CD4-positive, CD25-positive, alpha-beta regulatory T cell (primary cell): ENCODE measurements around the gene SMOC2. TPM values are rescaled to one million over a fixed set of nuclear protein-coding genes. Genes with fewer than 3 reads are reported as not detected.
A peak's percentile ranks its signal among the peaks of the same experiment; 100 is the strongest.

Source experiments
- ATAC-seq, 2 donors: fragments of 150-1000 bp; cut with Tn5 transposase; one replicate each; pipeline ENCODE4 v1.10.0; 2021; ENCODE audit warnings: low read depth in 2 of 2, moderate number of reproducible peaks in 2 of 2, moderate library complexity in 1 of 2
- DNase-seq, 3 donors: peaks; one replicate each; pipeline versions ENCODE4 v3.0.0 to v3.0.0-alpha.2; 2012 to 2022; ENCODE audit warnings: mixed read lengths in 1 of 3
- H3K27ac ChIP-seq: one replicate; pipeline ENCODE4 v1.7.0; 2013; ENCODE audit warnings: mild to moderate bottlenecking, low read length; ENCODE audit not compliant: insufficient read depth, poor library complexity, severe bottlenecking
- H3K27me3 ChIP-seq: one replicate; pipeline ENCODE4 v1.7.0; 2013; ENCODE audit warnings: low read length; ENCODE audit not compliant: control insufficient read depth, insufficient read depth
- H3K36me3 ChIP-seq: one replicate; pipeline ENCODE4 v1.7.0; 2013; ENCODE audit warnings: mild to moderate bottlenecking, low read length, moderate library complexity; ENCODE audit not compliant: control insufficient read depth, insufficient read depth
- H3K4me1 ChIP-seq: 2 replicates; pipeline ENCODE4 v1.7.0; 2013; ENCODE audit warnings: mild to moderate bottlenecking, low read length; ENCODE audit not compliant: insufficient read depth, control insufficient read depth, poor library complexity, severe bottlenecking
- H3K4me3 ChIP-seq: one replicate; pipeline ENCODE4 v1.7.0; 2013; ENCODE audit warnings: low read depth, mild to moderate bottlenecking, low read length, moderate library complexity
- H3K9me3 ChIP-seq, 2 experiments: 1 replicate in 1 of 2; 2 replicates in 1 of 2; pipeline ENCODE4 v1.7.0; 2013; ENCODE audit warnings: low read length in 2 of 2, mild to moderate bottlenecking in 1 of 2, moderate library complexity in 1 of 2; ENCODE audit not compliant: control insufficient read depth in 2 of 2
- H3K27ac Mint-ChIP-seq, 3 donors: one replicate each; pipeline ENCODE4 v1.8.0; 2020 to 2022; ENCODE audit warnings: mild to moderate bottlenecking in 3 of 3, mixed read lengths in 3 of 3, moderate library complexity in 2 of 3
- H3K27me3 Mint-ChIP-seq: one replicate; pipeline ENCODE4 v1.8.0; 2022; ENCODE audit warnings: mild to moderate bottlenecking, mixed read lengths
- H3K36me3 Mint-ChIP-seq: one replicate; pipeline ENCODE4 v1.8.0; 2020; ENCODE audit warnings: mixed read lengths
- H3K4me1 Mint-ChIP-seq, 4 donors: one replicate each; pipeline ENCODE4 v1.8.0; 2020 to 2022; ENCODE audit warnings: mixed read lengths in 4 of 4, mild to moderate bottlenecking in 1 of 4
- H3K4me3 Mint-ChIP-seq, 4 donors: one replicate each; pipeline ENCODE4 v1.8.0; 2020 to 2022; ENCODE audit warnings: mild to moderate bottlenecking in 4 of 4, mixed read lengths in 4 of 4, moderate library complexity in 3 of 4
- H3K9me3 Mint-ChIP-seq, 7 donors: one replicate each; pipeline ENCODE4 v1.8.0; 2020 to 2022; ENCODE audit warnings: mixed read lengths in 7 of 7, mild to moderate bottlenecking in 3 of 7, moderate library complexity in 2 of 7
- polyA plus RNA-seq, 4 donors: library from polyadenylated mRNA; unstranded; fragments of 300-500 nt; fragmentation: Illumina TruSeq; gene quantifications; one replicate each; pipeline ENCODE4 v1.2.3, GENCODE V29; 2021
- total RNA-seq: library from RNA; stranded (reverse); gene quantifications from one replicate; pipeline ENCODE4 v1.2.3, GENCODE V29; 2022

SMOC2 gene
- total and polyA plus RNA-seq, 5 donors from 2014 or later = not detected

DNA sequence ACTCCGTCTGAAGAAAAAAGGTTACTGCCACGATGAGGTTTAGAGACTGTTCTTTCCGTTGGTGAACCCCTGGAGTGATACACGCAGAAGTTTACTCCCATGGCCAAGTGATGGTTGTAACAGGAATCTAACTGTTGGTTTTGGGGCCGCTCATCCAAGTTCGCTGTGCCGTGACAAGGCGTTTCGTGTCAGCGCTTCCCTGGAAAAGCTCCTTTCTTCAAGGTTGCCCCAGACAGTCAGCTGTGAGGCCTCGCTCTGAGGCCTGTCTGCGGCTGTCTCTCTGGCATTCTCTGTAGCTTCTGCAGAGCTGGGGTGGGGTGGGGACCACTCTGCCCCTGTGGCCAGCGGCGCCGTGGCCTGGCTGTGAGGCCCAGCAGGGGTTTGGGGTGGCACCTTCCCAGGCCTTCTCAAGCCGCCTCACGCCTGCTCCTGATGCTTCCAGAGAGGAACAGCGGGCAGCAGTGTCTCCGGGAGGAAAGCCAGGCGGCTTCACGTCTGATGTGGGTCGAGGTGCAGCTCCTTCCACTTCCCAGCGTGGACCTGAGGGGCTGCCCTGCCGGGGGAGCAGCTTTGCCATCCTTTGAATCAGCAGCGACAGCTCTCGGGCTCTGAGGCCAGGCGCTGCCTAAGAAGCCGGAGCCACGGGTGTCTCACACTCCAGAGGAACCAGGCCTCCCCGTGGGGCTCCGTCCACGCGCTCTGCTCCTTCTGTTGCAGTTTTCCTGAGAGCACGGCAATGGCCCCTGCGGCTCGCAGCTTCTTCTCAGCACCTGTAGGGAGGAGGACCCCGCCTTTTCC lies 76.2 kb downstream of the SMOC2 start:
- no peak overlapping the region for H3K4me3 Mint-ChIP-seq
- peaks cover 0 to 4% (median 0%) of the 10 kb centered on the region in 7 donors for H3K9me3 Mint-ChIP-seq
- H3K4me1 Mint-ChIP-seq = no peaks in the 10 kb centered on the region
- Histone ChIP-seq H3K9me3 (no peaks in the 10 kb centered on the region), H3K36me3 (no peaks in the 10 kb centered on the region), H3K27me3 (no peaks in the 10 kb centered on the region), H3K27ac (no peak overlapping the region), H3K4me3 (no peak overlapping the region), H3K4me1 (no peaks in the 10 kb centered on the region)
- H3K27me3 Mint-ChIP-seq = no peaks in the 10 kb centered on the region
- H3K36me3 Mint-ChIP-seq = no peaks in the 10 kb centered on the region
- peak overlapping the region in 1 of 3 donors; percentile 48 for H3K27ac Mint-ChIP-seq
- ATAC-seq = no peak
- DNase-seq = no peak

DNA sequence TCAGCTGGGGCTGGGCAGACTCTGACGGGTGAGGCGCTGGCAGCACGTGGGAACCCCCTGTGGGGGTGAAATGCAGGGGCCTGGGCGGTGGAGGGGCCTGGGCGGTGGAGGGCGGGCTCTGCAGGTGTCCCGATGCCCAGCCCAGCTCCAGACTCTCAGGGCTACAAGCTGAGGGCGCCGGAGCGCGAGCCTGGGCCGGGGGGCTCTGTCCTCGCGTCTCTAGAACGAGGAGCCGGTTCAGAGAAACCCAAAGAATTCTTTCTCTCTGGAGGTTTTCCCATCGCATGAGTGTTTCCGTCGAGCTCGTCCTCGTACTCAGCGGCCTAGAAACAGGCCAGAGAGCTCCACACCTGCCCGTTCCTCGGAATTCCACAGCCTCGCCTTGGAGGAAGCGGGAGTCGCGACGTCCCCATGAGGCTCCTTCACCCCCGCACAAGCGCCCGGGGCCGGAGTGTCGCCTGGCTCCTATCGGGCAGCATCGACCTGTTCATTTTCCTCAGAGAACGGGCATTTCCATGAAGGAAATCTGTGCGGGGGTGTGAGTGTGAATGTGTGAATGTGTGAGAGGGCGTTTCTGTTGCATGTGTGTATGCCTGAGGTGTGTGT lies 76.9 kb downstream of the SMOC2 start:
- no peak for ATAC-seq

DNA sequence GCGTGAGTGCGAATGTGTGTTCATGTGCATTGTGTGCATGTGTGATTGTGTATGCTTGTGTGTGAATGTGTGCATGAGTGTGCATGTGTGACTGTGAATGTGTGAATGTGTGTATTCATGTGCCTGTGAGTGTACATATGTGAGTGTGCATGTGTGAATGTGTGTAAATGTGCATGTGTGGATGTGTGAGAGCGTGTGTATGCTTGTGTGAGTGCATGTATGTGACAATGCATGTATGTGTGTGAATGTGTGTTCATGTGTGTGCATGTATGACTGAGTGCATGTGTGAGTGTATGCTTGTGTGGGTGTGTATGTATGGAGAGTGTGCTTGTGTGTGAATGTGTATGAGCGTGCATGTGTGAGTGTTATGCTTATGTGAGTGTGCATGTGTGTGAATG lies 77.4 kb downstream of the SMOC2 start:
- Histone ChIP-seq H3K36me3 (no peaks in the 10 kb centered on the region), H3K27me3 (no peaks in the 10 kb centered on the region), H3K9me3 (no peaks in the 10 kb centered on the region), H3K4me1 (no peaks in the 10 kb centered on the region), H3K4me3 (no peak overlapping the region), H3K27ac (no peak overlapping the region)
- DNase-seq (no peak), ATAC-seq (no peak)
- no peaks in the 10 kb centered on the region for H3K4me1 Mint-ChIP-seq
- H3K27ac Mint-ChIP-seq = no peak overlapping the region
- H3K27me3 Mint-ChIP-seq = no peaks in the 10 kb centered on the region
- peaks cover 0 to 6% (median 0%) of the 10 kb centered on the region in 7 donors for H3K9me3 Mint-ChIP-seq
- H3K36me3 Mint-ChIP-seq = no peaks in the 10 kb centered on the region
- H3K4me3 Mint-ChIP-seq = no peak overlapping the region

More for the DNA sequence above, 76.9 kb downstream of the SMOC2 start:
- no peak for DNase-seq
- Mint-ChIP-seq H3K9me3 (peaks cover 0 to 6% (median 0%) of the 10 kb centered on the region in 7 donors), H3K27ac (no peak overlapping the region), H3K4me1 (no peaks in the 10 kb centered on the region), H3K4me3 (no peak overlapping the region), H3K36me3 (no peaks in the 10 kb centered on the region), H3K27me3 (no peaks in the 10 kb centered on the region)
- H3K4me1 ChIP-seq = no peaks in the 10 kb centered on the region
- no peak overlapping the region for H3K27ac ChIP-seq
- H3K27me3 ChIP-seq = no peaks in the 10 kb centered on the region
- H3K9me3 ChIP-seq = no peaks in the 10 kb centered on the region
- H3K4me3 ChIP-seq = no peak overlapping the region
- H3K36me3 ChIP-seq = no peaks in the 10 kb centered on the region

DNA sequence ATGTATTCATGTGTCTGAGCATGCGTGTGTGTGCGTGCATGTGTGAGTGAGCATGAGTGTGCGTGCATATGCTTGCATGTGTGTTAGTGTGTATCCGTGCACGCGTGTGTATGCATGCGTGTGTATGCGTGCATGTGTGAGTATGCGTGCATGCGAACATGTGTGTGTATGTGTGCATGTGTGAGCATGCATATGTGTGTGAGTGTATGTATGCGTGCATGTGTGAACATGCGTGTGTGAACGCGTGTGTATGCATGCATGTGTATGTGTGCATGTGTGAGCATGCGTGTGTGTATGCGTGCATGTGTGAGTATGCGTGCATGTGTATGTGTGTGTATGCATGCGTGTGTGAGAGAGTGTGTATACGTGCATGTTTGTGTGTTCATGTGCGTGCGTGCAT lies 77.9 kb downstream of the SMOC2 start:
- Histone ChIP-seq H3K4me1 (no peaks in the 10 kb centered on the region), H3K27me3 (no peaks in the 10 kb centered on the region), H3K9me3 (no peaks in the 10 kb centered on the region), H3K4me3 (no peak overlapping the region), H3K36me3 (no peaks in the 10 kb centered on the region), H3K27ac (no peak overlapping the region)
- Mint-ChIP-seq H3K36me3 (no peaks in the 10 kb centered on the region), H3K4me3 (no peak overlapping the region), H3K4me1 (no peaks in the 10 kb centered on the region), H3K27me3 (no peaks in the 10 kb centered on the region), H3K27ac (no peak overlapping the region), H3K9me3 (peaks cover 0 to 6% (median 0%) of the 10 kb centered on the region in 7 donors)
- no peak for DNase-seq
- ATAC-seq = no peak

DNA sequence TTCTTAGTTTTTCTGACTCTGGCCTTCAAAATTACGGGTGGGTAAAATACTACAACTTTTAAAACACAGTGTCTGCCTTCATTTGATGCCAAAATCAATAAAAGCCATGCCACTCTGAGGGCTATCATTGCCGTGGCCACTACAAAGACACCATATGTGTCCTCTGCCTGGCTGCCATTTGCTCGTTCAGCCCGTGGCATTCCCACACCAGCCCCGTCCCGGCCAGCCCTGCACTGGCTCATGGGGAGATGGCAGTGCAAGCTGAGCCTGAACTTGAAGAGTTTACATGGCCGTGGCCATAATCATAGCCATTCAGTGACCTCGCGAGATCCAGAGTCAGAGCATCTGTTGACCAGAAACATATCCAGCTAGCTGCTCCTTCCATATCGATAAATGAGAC lies 79.2 kb downstream of the SMOC2 start:
- H3K4me1 ChIP-seq = no peaks in the 10 kb centered on the region
- no peaks in the 10 kb centered on the region for H3K27me3 Mint-ChIP-seq
- ATAC-seq (no peak), DNase-seq (no peak)
- no peaks in the 10 kb centered on the region for H3K9me3 ChIP-seq
- peaks cover 0 to 6% (median 0%) of the 10 kb centered on the region in 7 donors for H3K9me3 Mint-ChIP-seq
- H3K4me3 ChIP-seq = no peak overlapping the region
- no peak overlapping the region for H3K4me3 Mint-ChIP-seq
- H3K27ac Mint-ChIP-seq = no peak overlapping the region
- H3K27ac ChIP-seq = no peak overlapping the region
- H3K27me3 ChIP-seq = no peaks in the 10 kb centered on the region
- no peaks in the 10 kb centered on the region for H3K36me3 Mint-ChIP-seq
- no peaks in the 10 kb centered on the region for H3K4me1 Mint-ChIP-seq
- H3K36me3 ChIP-seq = no peaks in the 10 kb centered on the region

DNA sequence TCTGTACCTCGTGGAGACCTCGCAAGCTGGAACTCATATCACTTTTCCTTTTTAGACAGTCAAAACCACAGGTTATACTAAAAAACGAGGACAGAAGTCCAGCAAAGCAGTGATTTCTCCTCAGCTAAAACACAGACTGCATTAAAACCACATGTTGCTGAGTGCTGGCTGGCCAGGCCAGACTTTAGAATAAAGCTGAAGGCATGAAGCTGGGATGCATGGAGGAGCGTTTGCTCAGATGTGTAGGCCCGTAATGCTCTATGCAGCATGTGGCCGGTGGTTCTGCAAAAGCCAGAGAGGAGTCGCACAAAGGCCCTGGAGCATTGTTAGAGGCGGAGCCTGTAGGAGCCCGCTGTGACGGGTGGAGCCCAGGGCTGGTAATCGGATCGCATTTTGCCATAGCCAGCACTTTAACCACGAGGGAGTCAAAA lies 83.6 kb downstream of the SMOC2 start:
- Histone ChIP-seq H3K4me3 (no peak overlapping the region), H3K27me3 (no peaks in the 10 kb centered on the region), H3K9me3 (no peaks in the 10 kb centered on the region), H3K36me3 (no peaks in the 10 kb centered on the region), H3K27ac (no peak overlapping the region), H3K4me1 (no peaks in the 10 kb centered on the region)
- Mint-ChIP-seq H3K4me3 (no peak overlapping the region), H3K9me3 (peaks cover 0 to 6% (median 0%) of the 10 kb centered on the region in 7 donors), H3K27me3 (no peaks in the 10 kb centered on the region), H3K4me1 (no peaks in the 10 kb centered on the region), H3K27ac (no peak overlapping the region), H3K36me3 (no peaks in the 10 kb centered on the region)
- DNase-seq (no peak), ATAC-seq (no peak)

DNA sequence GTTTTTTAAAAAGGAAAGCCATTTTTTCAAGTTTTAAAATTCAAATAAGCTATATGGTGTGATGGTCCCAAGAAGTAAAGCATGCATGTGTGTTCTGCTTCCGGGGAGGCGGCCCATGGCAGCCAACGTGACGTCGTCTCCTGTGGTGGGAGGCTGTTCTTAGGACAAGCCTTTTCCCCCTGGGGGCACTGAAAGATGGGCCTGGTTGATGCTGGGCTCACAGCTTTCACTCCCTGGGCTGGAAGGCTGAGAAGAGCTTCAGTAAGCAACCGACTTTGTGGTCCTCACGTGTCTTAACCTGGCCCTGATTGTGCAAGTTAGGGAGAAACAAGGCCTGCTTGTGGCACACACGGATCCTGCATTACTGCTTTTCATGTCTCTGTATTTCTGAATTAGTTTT lies 84.1 kb downstream of the SMOC2 start:
- no peak overlapping the region for H3K4me3 ChIP-seq
- no peaks in the 10 kb centered on the region for H3K36me3 Mint-ChIP-seq

More for the DNA sequence above, 84.1 kb downstream of the SMOC2 start:
- Mint-ChIP-seq H3K4me1 (no peaks in the 10 kb centered on the region), H3K27ac (no peak overlapping the region), H3K27me3 (no peaks in the 10 kb centered on the region), H3K9me3 (peaks cover 0 to 6% (median 0%) of the 10 kb centered on the region in 7 donors), H3K4me3 (no peak overlapping the region)
- Histone ChIP-seq H3K4me1 (no peaks in the 10 kb centered on the region), H3K36me3 (no peaks in the 10 kb centered on the region), H3K9me3 (no peaks in the 10 kb centered on the region), H3K27ac (no peak overlapping the region), H3K27me3 (no peaks in the 10 kb centered on the region)
- ATAC-seq = no peak
- no peak for DNase-seq
